ENCODE measurements around the gene OST4. TPM values are rescaled to one million over a fixed set of nuclear protein-coding genes. Genes with fewer than 3 reads are reported as not detected.

The OST4 gene
- polyA plus RNA-seq, 3 donors = 209 to 635 (median 615) TPM

- Histone ChIP-seq H3K36me3 (replicated peaks in 1 of 2; ENCODE audit: control insufficient read depth in 1 of 2, insufficient read depth in 2 of 2, low read length in 2 of 2) (no peaks in the 10 kb centered on the region), H3K27ac (ENCODE audit: low read depth in 1 of 2, low read length in 2 of 2) (no peak overlapping the region), H3K79me2 (ENCODE audit: insufficient read depth, low read length) (no peaks in the 10 kb centered on the region), H3K27me3 (ENCODE audit: control insufficient read depth in 2 of 2, insufficient read depth in 2 of 2, low read length in 2 of 2) (no peaks in the 10 kb centered on the region), H3K4me2 (replicated peaks; ENCODE audit: extremely low read depth, low read length, poor library complexity, severe bottlenecking) (no peak overlapping the region), H2AFZ (ENCODE audit: insufficient read depth, low read depth, low read length, poor library complexity, severe bottlenecking) (no peak overlapping the region), H3K4me3 (replicated peaks in 1 of 3; ENCODE audit: low read depth in 2 of 3, low read length in 3 of 3) (no peak overlapping the region), H3K4me1 (ENCODE audit: control insufficient read depth in 1 of 2, insufficient read depth in 2 of 2, low read length in 2 of 2) (no peaks in the 10 kb centered on the region), H3K9ac (ENCODE audit: insufficient read depth, low read length, poor library complexity, severe bottlenecking) (no peak overlapping the region), H4K20me1 (ENCODE audit: insufficient read depth, low read length) (no peaks in the 10 kb centered on the region), H3K9me3 (replicated peaks in 1 of 2; ENCODE audit: control insufficient read depth in 1 of 2, insufficient read depth in 1 of 2, low read length in 2 of 2) (no peaks in the 10 kb centered on the region)
- no CpG with 5 or more reads among the region's 2 CpGs for WGBS (ENCODE audit: insufficient coverage)
- Mint-ChIP-seq H3K27me3 (ENCODE audit: low read depth in 3 of 3) (peaks cover 0 to 4% (median 4%) of the 10 kb centered on the region in 3 donors), H3K27ac (no peak overlapping the region), H3K36me3 (no peaks in the 10 kb centered on the region), H3K4me1 (no peaks in the 10 kb centered on the region), H3K9me3 (no peaks in the 10 kb centered on the region), H3K4me3 (no peak overlapping the region)
- no peak for TF ChIP-seq CTCF (IDR thresholded peaks at IDR 0.05)
- DNase-seq = no peak
- intact Hi-C loops (cut with micrococcal nuclease) = no loop called here
Observed at GRCh38 chr2:27108221-27108620, 36.8 kb upstream of the OST4 start.

GRCh38 chr2:27105981-27106380, 34.5 kb upstream of the OST4 start:
- no peaks in the 10 kb centered on the region for H3K4me1 Mint-ChIP-seq
- no peaks in the 10 kb centered on the region for H3K9me3 ChIP-seq (replicated peaks in 1 of 2; ENCODE audit: control insufficient read depth in 1 of 2, insufficient read depth in 1 of 2, low read length in 2 of 2)
- no peaks in the 10 kb centered on the region for H3K79me2 ChIP-seq (ENCODE audit: insufficient read depth, low read length)
- no peaks in the 10 kb centered on the region for H3K9me3 Mint-ChIP-seq
- H4K20me1 ChIP-seq (ENCODE audit: insufficient read depth, low read length) = no peaks in the 10 kb centered on the region
- 80% methylated on average over 1 of the region's 3 CpGs for WGBS (ENCODE audit: insufficient coverage)
- H3K36me3 ChIP-seq (replicated peaks in 1 of 2; ENCODE audit: control insufficient read depth in 1 of 2, insufficient read depth in 2 of 2, low read length in 2 of 2) = no peaks in the 10 kb centered on the region
- no peaks in the 10 kb centered on the region for H3K36me3 Mint-ChIP-seq
- no peak overlapping the region for H3K4me2 ChIP-seq (replicated peaks; ENCODE audit: extremely low read depth, low read length, poor library complexity, severe bottlenecking)
- no peak overlapping the region for H3K27ac ChIP-seq (ENCODE audit: low read depth in 1 of 2, low read length in 2 of 2)
- intact Hi-C loops (cut with micrococcal nuclease) = no loop called here
- no peak overlapping the region for H3K27ac Mint-ChIP-seq
- no peak for TF ChIP-seq CTCF (IDR thresholded peaks at IDR 0.05)
- no peak overlapping the region for H3K4me3 Mint-ChIP-seq
- no peaks in the 10 kb centered on the region for H3K27me3 ChIP-seq (ENCODE audit: control insufficient read depth in 2 of 2, insufficient read depth in 2 of 2, low read length in 2 of 2)
- no peak overlapping the region for H2AFZ ChIP-seq (ENCODE audit: insufficient read depth, low read depth, low read length, poor library complexity, severe bottlenecking)
- no peak overlapping the region for H3K9ac ChIP-seq (ENCODE audit: insufficient read depth, low read length, poor library complexity, severe bottlenecking)
- peaks cover 0 to 4% (median 4%) of the 10 kb centered on the region in 3 donors for H3K27me3 Mint-ChIP-seq (ENCODE audit: low read depth in 3 of 3)
- DNase-seq = no peak
- no peaks in the 10 kb centered on the region for H3K4me1 ChIP-seq (ENCODE audit: control insufficient read depth in 1 of 2, insufficient read depth in 2 of 2, low read length in 2 of 2)
- no peak overlapping the region for H3K4me3 ChIP-seq (replicated peaks in 1 of 3; ENCODE audit: low read depth in 2 of 3, low read length in 3 of 3)

Data from CD14-positive monocyte (primary cell).